VCaP (cell line): ENCODE results near the gene SPEF1.
"Not testable (repeated sequence)": the region's sequence is repeated elsewhere in the genome, so short reads cannot be mapped to it uniquely, and the experiment has no call there.

ENCODE experiments used
- H3K27ac ChIP-seq: fragments of 450-650 bp; 2 replicates; pipeline ENCODE4 v1.5.1; 2017
- CTCF ChIP-seq: fragments of 450-650 bp; conservative IDR thresholded peaks from 2 replicates; pipeline ENCODE4 v1.5.1; 2017; ENCODE audit warnings: mild to moderate bottlenecking, moderate library complexity

SPEF1 gene

GRCh38 chr20:3795511-3796468 is 14.5 kb upstream of the SPEF1 start, which contains the start of gene CDC25B:
CDC25B (plus strand) TSS chr20:3796310; CDS start chr20:3796532, 222 bp downstream.
- H3K27ac ChIP-seq: peak within 1 kb of the TSS; percentile 92
- peak; percentile 53 for TF ChIP-seq CTCF

- TF ChIP-seq CTCF: no peak
- H3K27ac ChIP-seq: peak overlapping the region; percentile 92
Measured at GRCh38 chr20:3794701-3795420, 13.6 kb upstream of the SPEF1 start.

GRCh38 chr20:3794168-3794567 is 12.9 kb upstream of the SPEF1 start:
- H3K27ac ChIP-seq: not testable (repeated sequence)

- H3K27ac ChIP-seq: not testable (repeated sequence)
Measured at GRCh38 chr20:3789201-3789600, 8.0 kb upstream of the SPEF1 start.

- H3K27ac ChIP-seq: no peak overlapping the region
Measured at GRCh38 chr20:3788685-3789155, 7.5 kb upstream of the SPEF1 start.

GRCh38 chr20:3787324-3788014 is 6.2 kb upstream of the SPEF1 start:
- TF ChIP-seq CTCF: no peak
- H3K27ac ChIP-seq: peak overlapping the region; percentile 66

More at GRCh38 chr20:3788685-3789155, 7.5 kb upstream of the SPEF1 start:
- TF ChIP-seq CTCF: no peak

- TF ChIP-seq CTCF: peak; percentile 97
- H3K27ac ChIP-seq: peak within 1 kb of the TSS; percentile 66
Measured at GRCh38 chr20:3786665-3787323, 5.5 kb upstream of the SPEF1 start, which contains the start of gene CENPB. CENPB (minus strand) TSS chr20:3786740; CDS start chr20:3786483, 257 bp downstream.

- TF ChIP-seq CTCF: no peak
- peak overlapping the region; percentile 66 for H3K27ac ChIP-seq
Measured at GRCh38 chr20:3786126-3786484, 4.9 kb upstream of the SPEF1 start.
